HCT116 (cell line): ENCODE results near the gene PIK3R1. TPM values are rescaled to one million over a fixed set of nuclear protein-coding genes. Genes with fewer than 3 reads are reported as not detected.

Experiments used
- ATAC-seq: fragments of 200-7000 bp; cut with Tn5 transposase; 2 replicates; pipeline ENCODE4 v1.9.1; 2020; ENCODE audit warnings: mild to moderate bottlenecking, moderate library complexity
- BruUV-seq: library from RNA; stranded (reverse); fragments of 400-500 nt; replicated peaks from 2 replicates; lab custom pipeline; 2021; lab: Mats Ljungman, UMichigan
- CTCF ChIA-PET: fragments of 300-600 bp; sonication (Branson Sonifier 250); formaldehyde crosslinking; loops from one replicate; lab custom pipeline; 2021; ENCODE audit warnings: antibody characterized with exemption; lab: Charles Lee
- POLR2A ChIA-PET: fragments of 300-600, 350-600 bp; sonication (Branson Sonifier 250); formaldehyde crosslinking; loops from one replicate; lab custom pipeline; 2021; ENCODE audit warnings: antibody characterized with exemption; lab: Charles Lee
- RAD21 ChIA-PET, 2 experiments: fragments of 300-600 bp; sonication (Branson Sonifier 250); formaldehyde crosslinking; loops; one replicate each; lab custom pipeline; 2023; ENCODE audit warnings: low total read pairs in 2 of 2; ENCODE audit not compliant: uncharacterized antibody in 2 of 2, unreplicated experiment in 2 of 2, low non-redundant PET in 1 of 2; lab: Charles Lee
- DNase-seq: peaks from one replicate; pipeline ENCODE4 v3.0.0-alpha.2; 2010; ENCODE audit warnings: low read depth, low spot score
- H2AFZ ChIP-seq: fragments of 200-600 bp; shearing (Covaris generic), sonication (generic); 2 replicates; pipeline ENCODE4 v1.6.1; 2017; ENCODE audit warnings: low read depth, mixed run types, mixed read lengths, antibody characterized with exemption, low read length; ENCODE audit not compliant: poor library complexity, severe bottlenecking
- H3K27ac ChIP-seq: 2 replicates; pipeline ENCODE4 v1.5.1; 2012; ENCODE audit warnings: low read depth, low read length
- H3K27me3 ChIP-seq: fragments of 200-600 bp; sonication (generic); 2 replicates; pipeline ENCODE4 v1.6.1; 2016; ENCODE audit warnings: mixed run types, low read length, mixed read lengths; ENCODE audit not compliant: insufficient read depth
- H3K36me3 ChIP-seq, 2 experiments: fragments of 200-500 bp in 1 of 2; fragments of 200-600 bp in 1 of 2; sonication (Bioruptor generic) in 1 of 2; sonication (generic) in 1 of 2; 2 replicates each; pipeline versions ENCODE4 v1.5.1 to v1.6.1; 2014 to 2016; ENCODE audit warnings: low read length in 2 of 2, inconsistent platforms in 1 of 2, mixed read lengths in 1 of 2, mixed run types in 1 of 2; ENCODE audit not compliant: insufficient read depth in 2 of 2, control insufficient read depth in 1 of 2
- H3K4me1 ChIP-seq, 2 experiments: fragments of 200-600 bp in 1 of 2; sonication (generic) in 1 of 2; 2 replicates each; pipeline versions ENCODE4 v1.5.1 to v1.6.1; 2012 to 2017; ENCODE audit warnings: low read length in 2 of 2, inconsistent platforms in 1 of 2, mild to moderate bottlenecking in 1 of 2, mixed read lengths in 1 of 2, mixed run types in 1 of 2, moderate library complexity in 1 of 2; ENCODE audit not compliant: insufficient read depth in 2 of 2, control insufficient read depth in 1 of 2
- H3K4me2 ChIP-seq: fragments of 200-600 bp; sonication (generic); 2 replicates; pipeline ENCODE4 v1.6.1; 2017; ENCODE audit warnings: mixed run types, low read length, mixed read lengths
- H3K4me3 ChIP-seq, 2 experiments: fragments of 200-600 bp in 1 of 2; sonication (generic) in 1 of 2; replicated peaks in 1 of 2; 2 replicates each; pipeline ENCODE4 v1.5.1; 2011 to 2016; ENCODE audit warnings: low read length in 2 of 2, control low read depth in 1 of 2, low read depth in 1 of 2, mild to moderate bottlenecking in 1 of 2, mixed read lengths in 1 of 2, mixed run types in 1 of 2
- H3K79me2 ChIP-seq: fragments of 200-600 bp; sonication (generic); 2 replicates; pipeline ENCODE4 v1.6.1; 2017; ENCODE audit warnings: mild to moderate bottlenecking, mixed run types, low read length, moderate library complexity, mixed read lengths; ENCODE audit not compliant: insufficient read depth
- H3K9ac ChIP-seq: fragments of 200-600 bp; sonication (generic); 2 replicates; pipeline ENCODE4 v1.6.1; 2016; ENCODE audit warnings: low read length, mixed read lengths
- H3K9me2 ChIP-seq: fragments of 200-600 bp; sonication (generic), shearing (Covaris generic); 2 replicates; pipeline ENCODE4 v1.6.1; 2017; ENCODE audit warnings: mixed run types, mild to moderate bottlenecking, moderate library complexity; ENCODE audit not compliant: insufficient read depth
- H3K9me3 ChIP-seq, 2 experiments: fragments of 200-500 bp in 1 of 2; fragments of 200-600 bp in 1 of 2; sonication (Bioruptor generic) in 1 of 2; sonication (generic) in 1 of 2; 2 replicates each; pipeline ENCODE4 v1.6.1; 2014 to 2017; ENCODE audit warnings: low read length in 2 of 2, mixed read lengths in 2 of 2, inconsistent platforms in 1 of 2, low read depth in 1 of 2, mild to moderate bottlenecking in 1 of 2, mixed run types in 1 of 2, moderate library complexity in 1 of 2; ENCODE audit not compliant: control insufficient read depth in 1 of 2, insufficient read depth in 1 of 2
- H4K20me1 ChIP-seq: fragments of 200-600 bp; sonication (generic), shearing (Covaris generic); 2 replicates; pipeline ENCODE4 v1.6.1; 2017; ENCODE audit warnings: mixed run types, mild to moderate bottlenecking, moderate library complexity; ENCODE audit not compliant: insufficient read depth
- ATF3 ChIP-seq: IDR thresholded peaks from 2 replicates; pipeline ENCODE4 v1.6.1; 2012
- CEBPB ChIP-seq: IDR thresholded peaks from 2 replicates; pipeline ENCODE4 v1.6.1; 2012; ENCODE audit warnings: low read depth
- ELF1 ChIP-seq: IDR thresholded peaks from 2 replicates; pipeline ENCODE4 v1.6.1; 2012; ENCODE audit warnings: low read depth, borderline replicate concordance
- EZH2 ChIP-seq: fragments of 200-600 bp; sonication (generic); IDR thresholded peaks from 2 replicates; pipeline ENCODE4 v1.6.1; 2017; ENCODE audit warnings: antibody characterized with exemption, mixed run types
- EZH2phosphoT487 ChIP-seq: fragments of 200-600 bp; IDR thresholded peaks from 2 replicates; pipeline ENCODE4 v1.6.1; 2018; ENCODE audit warnings: antibody characterized with exemption, borderline replicate concordance
- MAX ChIP-seq: IDR thresholded peaks from 2 replicates; pipeline ENCODE4 v1.6.1; 2012
- POLR2A ChIP-seq: IDR thresholded peaks from 2 replicates; pipeline ENCODE4 v1.7.0; 2011; ENCODE audit warnings: borderline replicate concordance; ENCODE audit not compliant: insufficient read depth, insufficient read length; ENCODE audit errors: extremely low read depth
- POLR2AphosphoS5 ChIP-seq: IDR thresholded peaks from 2 replicates; pipeline ENCODE4 v1.6.1; 2011; ENCODE audit warnings: mild to moderate bottlenecking, low read depth, low read length, moderate library complexity
- REST ChIP-seq: IDR thresholded peaks from 2 replicates; pipeline ENCODE4 v1.6.1; 2012; ENCODE audit warnings: low read depth
- SRF ChIP-seq: IDR thresholded peaks from 2 replicates; pipeline ENCODE4 v1.6.1; 2012; ENCODE audit warnings: low read depth
- TCF7L2 ChIP-seq: IDR thresholded peaks from 2 replicates; pipeline ENCODE4 v1.7.0; 2011; ENCODE audit warnings: borderline replicate concordance, inconsistent platforms; ENCODE audit not compliant: insufficient read depth, insufficient read length; ENCODE audit errors: extremely low read depth
- ZBTB33 ChIP-seq: IDR thresholded peaks from 2 replicates; pipeline ENCODE4 v1.6.1; 2011; ENCODE audit warnings: mild to moderate bottlenecking, low read length, moderate library complexity; ENCODE audit not compliant: insufficient replicate concordance; ENCODE audit errors: extremely low read depth
- ZFX ChIP-seq: fragments of 450-650 bp; IDR thresholded peaks from 2 replicates; pipeline ENCODE4 v1.6.1; 2017
- intact Hi-C: fragments of 100-400 bp; cut with micrococcal nuclease; formaldehyde crosslinking; loops from 2 replicates; pipeline ENCODE4 v1.10.0; 2022
- total RNA-seq: library from RNA; stranded (reverse); gene quantifications from one replicate; pipeline ENCODE4 v1.2.1, GENCODE V29; 2021; ENCODE audit not compliant: unreplicated experiment

The PIK3R1 gene
- total RNA-seq, 1 experiment from 2014 or later, result 7.2 TPM

GRCh38 chr5:68295772-68296171 lies 80.2 kb downstream of the PIK3R1 start:
- ChIA-PET CTCF (interaction anchor here (1.8 to 2.7 kb wide), 2 partner anchors 9 to 163 kb away, joined by 4 to 9 read pairs; no protein-coding TSS in a partner anchor), POLR2A (no interaction called here), RAD21 (no interaction called here)
- Histone ChIP-seq H3K79me2 (no peaks in the 10 kb centered on the region), H3K27ac (no peak overlapping the region), H3K4me2 (peak overlapping the region; percentile 13; the same call in 1 of the 2 replicates), H3K9ac (no peak overlapping the region), H3K9me2 (no peaks in the 10 kb centered on the region), H3K4me1 (peaks cover 3 to 11% of the 10 kb centered on the region in 2 experiments; a peak in 2 of 4 replicates), H4K20me1 (no peaks in the 10 kb centered on the region), H3K27me3 (no peaks in the 10 kb centered on the region), H3K36me3 (peaks cover 9 to 11% of the 10 kb centered on the region in 2 experiments; a peak in 1 of 4 replicates), H2AFZ (no peak overlapping the region), H3K9me3 (no peaks in the 10 kb centered on the region), H3K4me3 (no peak overlapping the region)
- intact Hi-C loops, result no loop called here
- no peak for ATAC-seq
- no peak for TF ChIP-seq ZFX
- no peak for TF ChIP-seq POLR2AphosphoS5
- TF ChIP-seq CEBPB, result no peak
- TF ChIP-seq EZH2phosphoT487, result no peak
- TF ChIP-seq POLR2A, result no peak
- TF ChIP-seq ZBTB33, result no peak
- TF ChIP-seq ATF3, result no peak
- TF ChIP-seq EZH2, result no peak
- no peak for TF ChIP-seq ELF1
- no peak for TF ChIP-seq TCF7L2
- TF ChIP-seq SRF, result no peak
- no peak for TF ChIP-seq MAX
- TF ChIP-seq REST, result no peak
- BruUV-seq, result no TSS peak
- DNase-seq, result no peak
